H9 (cell line): ENCODE data around the gene AP2M1. TPM values are rescaled to one million over a fixed set of nuclear protein-coding genes. Genes with fewer than 3 reads are reported as not detected.

Source experiments
- DNase-seq: peaks from one replicate; pipeline ENCODE4 v3.0.0-alpha.2; 2017
- H2AFZ ChIP-seq: one replicate; pipeline ENCODE4 v1.6.1; 2013; ENCODE audit warnings: mild to moderate bottlenecking, low read length, control low read depth, moderate library complexity
- H2AK5ac ChIP-seq: 2 replicates; pipeline ENCODE4 v1.6.1; 2013; ENCODE audit warnings: low read length, control low read depth, mixed read lengths; ENCODE audit not compliant: insufficient read length
- H2BK120ac ChIP-seq: one replicate; pipeline ENCODE4 v1.6.1; 2013; ENCODE audit warnings: low read depth, mild to moderate bottlenecking, low read length, control low read depth, inconsistent platforms; ENCODE audit not compliant: poor library complexity, severe bottlenecking
- H2BK12ac ChIP-seq: 2 replicates; pipeline ENCODE4 v1.6.1; 2013; ENCODE audit warnings: low read length, control low read depth, mixed read lengths, low read depth; ENCODE audit not compliant: insufficient read length
- H2BK15ac ChIP-seq: 2 replicates; pipeline ENCODE4 v1.6.1; 2013; ENCODE audit warnings: low read depth, low read length, control low read depth
- H2BK20ac ChIP-seq: one replicate; pipeline ENCODE4 v1.6.1; 2013; ENCODE audit warnings: low read depth, mild to moderate bottlenecking, low read length, control low read depth, inconsistent platforms; ENCODE audit not compliant: poor library complexity, severe bottlenecking
- H2BK5ac ChIP-seq: 2 replicates; pipeline ENCODE4 v1.6.1; 2013; ENCODE audit warnings: low read length, control low read depth, mixed read lengths; ENCODE audit not compliant: insufficient read length
- H3K14ac ChIP-seq: 2 replicates; pipeline ENCODE4 v1.6.1; 2013; ENCODE audit warnings: low read length, control low read depth; ENCODE audit not compliant: insufficient read depth
- H3K18ac ChIP-seq: 2 replicates; pipeline ENCODE4 v1.6.1; 2013; ENCODE audit warnings: low read depth, mild to moderate bottlenecking, mixed read lengths, low read length, control low read depth; ENCODE audit not compliant: insufficient read length
- H3K23ac ChIP-seq: 2 replicates; pipeline ENCODE4 v1.6.1; 2013; ENCODE audit warnings: low read length, control low read depth, mixed read lengths, low read depth; ENCODE audit not compliant: insufficient read length
- H3K23me2 ChIP-seq: 2 replicates; pipeline ENCODE4 v1.6.1; 2013; ENCODE audit warnings: low read depth, mild to moderate bottlenecking, mixed read lengths, low read length, control low read depth; ENCODE audit not compliant: insufficient read length, poor library complexity, severe bottlenecking
- H3K27ac ChIP-seq: 2 replicates; pipeline ENCODE4 v1.5.1; 2013; ENCODE audit warnings: low read length, control low read depth, mixed read lengths, low read depth; ENCODE audit not compliant: insufficient read length
- H3K27me3 ChIP-seq: 2 replicates; pipeline ENCODE4 v1.6.1; 2013; ENCODE audit warnings: low read length, control low read depth, inconsistent platforms; ENCODE audit not compliant: insufficient read depth
- H3K4ac ChIP-seq: 2 replicates; pipeline ENCODE4 v1.6.1; 2013; ENCODE audit warnings: low read depth, mild to moderate bottlenecking, control low read depth, inconsistent platforms, low read length, moderate library complexity
- H3K4me1 ChIP-seq: 2 replicates; pipeline ENCODE4 v1.6.1; 2013; ENCODE audit warnings: low read length, control low read depth, inconsistent platforms; ENCODE audit not compliant: insufficient read depth
- H3K4me2 ChIP-seq: 2 replicates; pipeline ENCODE4 v1.6.1; 2013; ENCODE audit warnings: low read length, control low read depth, mixed read lengths; ENCODE audit not compliant: insufficient read length, insufficient read depth
- H3K56ac ChIP-seq: 2 replicates; pipeline ENCODE4 v1.6.1; 2013; ENCODE audit warnings: low read depth, mild to moderate bottlenecking, mixed read lengths, low read length, control low read depth; ENCODE audit not compliant: insufficient read length
- H3K79me1 ChIP-seq: 2 replicates; pipeline ENCODE4 v1.6.1; 2013; ENCODE audit warnings: low read depth, mild to moderate bottlenecking, moderate library complexity, low read length, control low read depth, inconsistent platforms; ENCODE audit not compliant: insufficient read depth, poor library complexity, severe bottlenecking
- H3K79me2 ChIP-seq: 2 replicates; pipeline ENCODE4 v1.6.1; 2013; ENCODE audit warnings: low read length, control low read depth, inconsistent platforms; ENCODE audit not compliant: insufficient read depth
- H3K9ac ChIP-seq: 2 replicates; pipeline ENCODE4 v1.6.1; 2013; ENCODE audit warnings: low read length, control low read depth, mixed read lengths; ENCODE audit not compliant: insufficient read length; ENCODE audit errors: extremely low read depth
- H3K9me3 ChIP-seq: one replicate; pipeline ENCODE4 v1.6.1; 2013; ENCODE audit warnings: low read depth, low read length, inconsistent platforms; ENCODE audit not compliant: control insufficient read depth
- H3T11ph ChIP-seq: one replicate; pipeline ENCODE4 v1.6.1; 2013; ENCODE audit warnings: mild to moderate bottlenecking, low read length, control low read depth, inconsistent platforms
- H4K20me1 ChIP-seq: one replicate; pipeline ENCODE4 v1.6.1; 2013; ENCODE audit not compliant: control insufficient read depth, insufficient read length, insufficient read depth
- H4K5ac ChIP-seq: 2 replicates; pipeline ENCODE4 v1.6.1; 2013; ENCODE audit warnings: low read depth, mild to moderate bottlenecking, mixed read lengths, low read length, control low read depth; ENCODE audit not compliant: insufficient read length
- H4K8ac ChIP-seq: replicated peaks from 2 replicates; pipeline ENCODE4 v1.6.1; 2013; ENCODE audit warnings: low read length, control low read depth, mixed read lengths, low read depth; ENCODE audit not compliant: insufficient read length
- H4K91ac ChIP-seq: 2 replicates; pipeline ENCODE4 v1.6.1; 2013; ENCODE audit warnings: low read depth, mild to moderate bottlenecking, moderate library complexity, mixed read lengths, low read length, control low read depth; ENCODE audit not compliant: insufficient read length
- H3K27ac Mint-ChIP-seq, 3 experiments: 2 replicates in 2 of 3; 3 replicates in 1 of 3; pipeline ENCODE4 v1.8.0; 2020 to 2021; ENCODE audit warnings: mixed read lengths in 3 of 3, mild to moderate bottlenecking in 1 of 3, moderate library complexity in 1 of 3
- H3K27me3 Mint-ChIP-seq: 2 replicates; pipeline ENCODE4 v1.8.0; 2021; ENCODE audit warnings: low read depth, mild to moderate bottlenecking, moderate library complexity, mixed read lengths
- H3K36me3 Mint-ChIP-seq, 3 experiments: 2 replicates in 2 of 3; 3 replicates in 1 of 3; pipeline ENCODE4 v1.8.0; 2020 to 2021; ENCODE audit warnings: low read depth in 3 of 3, mixed read lengths in 3 of 3; ENCODE audit not compliant: insufficient read depth in 1 of 3
- H3K4me1 Mint-ChIP-seq, 2 experiments: 2 replicates each; pipeline ENCODE4 v1.8.0; 2020; ENCODE audit warnings: mixed read lengths in 2 of 2
- H3K4me3 Mint-ChIP-seq, 2 experiments: 2 replicates in 1 of 2; 3 replicates in 1 of 2; pipeline ENCODE4 v1.8.0; 2020 to 2021; ENCODE audit warnings: mild to moderate bottlenecking in 2 of 2, mixed read lengths in 2 of 2, moderate library complexity in 1 of 2
- H3K9me3 Mint-ChIP-seq, 2 experiments: 2 replicates in 1 of 2; 3 replicates in 1 of 2; pipeline ENCODE4 v1.8.0; 2020; ENCODE audit warnings: mild to moderate bottlenecking in 2 of 2, mixed read lengths in 2 of 2, moderate library complexity in 1 of 2
- WGBS: extraction: QIAGEN DNeasy Blood & Tissue Kit; methylation state at CpG from one replicate; pipeline ENCODE4 v1.1.7; 2013; ENCODE audit warnings: missing lambda C conversion rate, low lambda C conversion rate, mixed read lengths; ENCODE audit not compliant: insufficient read length; ENCODE audit errors: extremely low coverage; 5-methylcytosine and 5-hydroxymethylcytosine counted together
- total RNA-seq: library from RNA; stranded (reverse); gene quantifications from 2 replicates; pipeline ENCODE4 v1.2.1, GENCODE V29; 2021
- TF ChIP-seq, protein P1 (sequence below): fragments of 200-600 bp; sonication (generic); conservative IDR thresholded peaks from 3 replicates; pipeline ENCODE4 v1.8.0; 2021; ENCODE audit warnings: antibody characterized with exemption, mild to moderate bottlenecking

AP2M1 gene
- total RNA-seq, 1 experiment from 2014 or later = 443 TPM

- Histone ChIP-seq H3K56ac (no peak overlapping the region), H4K91ac (no peak overlapping the region), H3K27ac (no peak overlapping the region), H2BK20ac (no peak overlapping the region), H2BK12ac (no peak overlapping the region), H3K4me1 (no peaks in the 10 kb centered on the region), H3K14ac (no peak overlapping the region), H3K18ac (no peak overlapping the region), H3K4ac (no peak overlapping the region), H3K79me2 (peaks cover 4% of the 10 kb centered on the region; the same call in 1 of the 2 replicates), H3T11ph (no peak overlapping the region), H2AFZ (no peak overlapping the region), H4K5ac (no peak overlapping the region), H4K20me1 (no peaks in the 10 kb centered on the region), H2AK5ac (no peak overlapping the region), H2BK5ac (no peak overlapping the region), H3K9me3 (no peaks in the 10 kb centered on the region), H2BK15ac (no peak overlapping the region), H3K23me2 (no peaks in the 10 kb centered on the region), H2BK120ac (no peak overlapping the region), H3K23ac (no peak overlapping the region), H4K8ac (no peak overlapping the region), H3K9ac (no peak overlapping the region), H3K4me2 (no peak overlapping the region), H3K27me3 (no peaks in the 10 kb centered on the region), H3K79me1 (no peaks in the 10 kb centered on the region)
- WGBS = no CpG with 5 or more reads among the region's 3 CpGs
- TF ChIP-seq, protein P1, sequence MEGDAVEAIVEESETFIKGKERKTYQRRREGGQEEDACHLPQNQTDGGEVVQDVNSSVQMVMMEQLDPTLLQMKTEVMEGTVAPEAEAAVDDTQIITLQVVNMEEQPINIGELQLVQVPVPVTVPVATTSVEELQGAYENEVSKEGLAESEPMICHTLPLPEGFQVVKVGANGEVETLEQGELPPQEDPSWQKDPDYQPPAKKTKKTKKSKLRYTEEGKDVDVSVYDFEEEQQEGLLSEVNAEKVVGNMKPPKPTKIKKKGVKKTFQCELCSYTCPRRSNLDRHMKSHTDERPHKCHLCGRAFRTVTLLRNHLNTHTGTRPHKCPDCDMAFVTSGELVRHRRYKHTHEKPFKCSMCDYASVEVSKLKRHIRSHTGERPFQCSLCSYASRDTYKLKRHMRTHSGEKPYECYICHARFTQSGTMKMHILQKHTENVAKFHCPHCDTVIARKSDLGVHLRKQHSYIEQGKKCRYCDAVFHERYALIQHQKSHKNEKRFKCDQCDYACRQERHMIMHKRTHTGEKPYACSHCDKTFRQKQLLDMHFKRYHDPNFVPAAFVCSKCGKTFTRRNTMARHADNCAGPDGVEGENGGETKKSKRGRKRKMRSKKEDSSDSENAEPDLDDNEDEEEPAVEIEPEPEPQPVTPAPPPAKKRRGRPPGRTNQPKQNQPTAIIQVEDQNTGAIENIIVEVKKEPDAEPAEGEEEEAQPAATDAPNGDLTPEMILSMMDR = no peak
- Mint-ChIP-seq H3K27ac (no peak overlapping the region), H3K4me1 (no peaks in the 10 kb centered on the region), H3K9me3 (no peaks in the 10 kb centered on the region), H3K36me3 (peaks cover 30 to 73% (median 67%) of the 10 kb centered on the region in 3 experiments; a peak in 6 of 7 replicates), H3K4me3 (no peak overlapping the region), H3K27me3 (no peaks in the 10 kb centered on the region)
- no peak for DNase-seq
Measured at GRCh38 chr3:184165543-184165942, 9.1 kb upstream of the AP2M1 start.
